GM12878 (cell line): Measurements from ENCODE around the gene PACS1. TPM values are rescaled to one million over a fixed set of nuclear protein-coding genes. Genes with fewer than 3 reads are reported as not detected.

Source experiments
- ATF3 ChIP-seq: IDR thresholded peaks from 2 replicates; pipeline ENCODE4 v1.6.1; 2011; ENCODE audit warnings: low read depth, mild to moderate bottlenecking, low read length, moderate library complexity, borderline replicate concordance; ENCODE audit errors: extremely low read depth
- ATF7 ChIP-seq: fragments of 450-650 bp; IDR thresholded peaks from 2 replicates; pipeline ENCODE4 v1.6.1; 2016; ENCODE audit warnings: low read depth, mild to moderate bottlenecking
- BHLHE40 ChIP-seq, 2 experiments: fragments of 450-650 bp in 1 of 2; IDR thresholded peaks; 2 replicates each; pipeline ENCODE4 v1.6.1; 2011 to 2017; ENCODE audit warnings: low read depth in 2 of 2, borderline replicate concordance in 1 of 2, improper control_type of control experiment in 1 of 2, low read length in 1 of 2, mild to moderate bottlenecking in 1 of 2
- CBX3 ChIP-seq: fragments of 200-600 bp; sonication (generic); IDR thresholded peaks from 2 replicates; pipeline ENCODE4 v1.6.1; 2016; ENCODE audit warnings: low read depth, borderline replicate concordance
- CREM ChIP-seq: IDR thresholded peaks from 2 replicates; pipeline ENCODE4 v1.6.1; 2014; ENCODE audit warnings: antibody characterized with exemption, low read depth
- EED ChIP-seq: sonication (generic); IDR thresholded peaks from 2 replicates; pipeline ENCODE4 v1.6.1; 2016; ENCODE audit warnings: antibody characterized with exemption, low read depth
- ESRRA ChIP-seq: IDR thresholded peaks from 2 replicates; pipeline ENCODE4 v1.6.1; 2012; ENCODE audit warnings: mild to moderate bottlenecking, low read length, improper control_type of control experiment
- MEF2A ChIP-seq: IDR thresholded peaks from 2 replicates; pipeline ENCODE4 v1.6.1; 2011; ENCODE audit warnings: low read depth, mild to moderate bottlenecking, low read length, moderate library complexity; ENCODE audit not compliant: insufficient read depth
- MXI1 ChIP-seq: fragments of 150-350 bp; IDR thresholded peaks from 2 replicates; pipeline ENCODE4 v1.6.1; 2011; ENCODE audit warnings: low read depth, mild to moderate bottlenecking, inconsistent platforms, low read length, improper control_type of control experiment
- NFXL1 ChIP-seq: fragments of 450-650 bp; IDR thresholded peaks from 2 replicates; pipeline ENCODE4 v1.6.1; 2017; ENCODE audit warnings: antibody characterized with exemption, mild to moderate bottlenecking, borderline replicate concordance
- NR2F1 ChIP-seq: fragments of 450-650 bp; conservative IDR thresholded peaks from 2 replicates; pipeline ENCODE4 v1.6.1; 2017; ENCODE audit warnings: mild to moderate bottlenecking
- NRF1 ChIP-seq: conservative IDR thresholded peaks from 2 replicates; pipeline ENCODE4 v1.6.1; 2011; ENCODE audit warnings: mild to moderate bottlenecking, low read depth, low read length, improper control_type of control experiment
- POLR2AphosphoS5 ChIP-seq: IDR thresholded peaks from 2 replicates; pipeline ENCODE4 v1.6.1; 2011; ENCODE audit warnings: mild to moderate bottlenecking, low read length, inconsistent platforms
- RFX5 ChIP-seq: IDR thresholded peaks from 2 replicates; pipeline ENCODE4 v1.6.1; 2011; ENCODE audit warnings: low read depth, low read length, improper control_type of control experiment
- RUNX3 ChIP-seq: IDR thresholded peaks from 2 replicates; pipeline ENCODE4 v1.6.1; 2012; ENCODE audit warnings: low read length, inconsistent platforms
- SPI1 ChIP-seq: IDR thresholded peaks from 2 replicates; pipeline ENCODE4 v1.6.1; 2011; ENCODE audit warnings: low read depth, mild to moderate bottlenecking, low read length, moderate library complexity, borderline replicate concordance; ENCODE audit not compliant: insufficient read depth
- ZNF384 ChIP-seq: IDR thresholded peaks from 2 replicates; pipeline ENCODE4 v1.6.1; 2012; ENCODE audit warnings: low read depth, mild to moderate bottlenecking, low read length, improper control_type of control experiment, borderline replicate concordance
- polyA plus RNA-seq, 11 experiments: library from polyadenylated mRNA; depleted of rRNA in 4 of 11; unstranded in 6 of 11; stranded (reverse) in 5 of 11; fragments of >200 nt; fragmentation: Nextera tagmentation in 4 of 11; fragmentation: Illumina TruSeq in 1 of 11; extraction: Ambion mirVana in 4 of 11; extraction: Trizol in 1 of 11; gene quantifications; 1 replicate in 1 of 11; 2 replicates in 10 of 11; pipeline versions ENCODE4 v1.2.1 to v1.2.3, GENCODE V29; 2011 to 2016; ENCODE audit warnings: inconsistent platforms in 2 of 11, missing spikeins in 2 of 11, low read depth in 1 of 11
- total RNA-seq, 4 experiments: library from RNA; depleted of rRNA in 3 of 4; stranded (reverse); fragments of >200 nt in 3 of 4; fragmentation: Illumina TruSeq in 1 of 4; extraction: Trizol in 1 of 4; gene quantifications; 2 replicates each; pipeline versions ENCODE4 v1.2.1 to v1.2.3, GENCODE V29; 2013 to 2021
- TF ChIP-seq, protein P1 (sequence below): fragments of 450-650 bp; IDR thresholded peaks from 2 replicates; pipeline ENCODE4 v1.6.1; 2016; ENCODE audit warnings: mild to moderate bottlenecking, moderate library complexity, borderline replicate concordance
- TF ChIP-seq, protein P2 (sequence below): fragments of 450-650 bp; IDR thresholded peaks from 2 replicates; pipeline ENCODE4 v1.6.1; 2017; ENCODE audit warnings: antibody characterized with exemption, mild to moderate bottlenecking, moderate library complexity
- TF ChIP-seq, protein P3 (sequence below): IDR thresholded peaks from 2 replicates; pipeline ENCODE4 v1.6.1; 2012; ENCODE audit warnings: low read depth, low read length, improper control_type of control experiment

Gene PACS1
- total and polyA plus RNA-seq, 10 of the 15 experiments (the other 5 are each of a cell fraction or from before 2014, with no cell fraction given) = 1.1 to 74.3 (median 17.9) TPM

GRCh38 chr11:66126064-66126463, 56.0 kb downstream of the PACS1 start (continued):
- TF ChIP-seq, protein P1, sequence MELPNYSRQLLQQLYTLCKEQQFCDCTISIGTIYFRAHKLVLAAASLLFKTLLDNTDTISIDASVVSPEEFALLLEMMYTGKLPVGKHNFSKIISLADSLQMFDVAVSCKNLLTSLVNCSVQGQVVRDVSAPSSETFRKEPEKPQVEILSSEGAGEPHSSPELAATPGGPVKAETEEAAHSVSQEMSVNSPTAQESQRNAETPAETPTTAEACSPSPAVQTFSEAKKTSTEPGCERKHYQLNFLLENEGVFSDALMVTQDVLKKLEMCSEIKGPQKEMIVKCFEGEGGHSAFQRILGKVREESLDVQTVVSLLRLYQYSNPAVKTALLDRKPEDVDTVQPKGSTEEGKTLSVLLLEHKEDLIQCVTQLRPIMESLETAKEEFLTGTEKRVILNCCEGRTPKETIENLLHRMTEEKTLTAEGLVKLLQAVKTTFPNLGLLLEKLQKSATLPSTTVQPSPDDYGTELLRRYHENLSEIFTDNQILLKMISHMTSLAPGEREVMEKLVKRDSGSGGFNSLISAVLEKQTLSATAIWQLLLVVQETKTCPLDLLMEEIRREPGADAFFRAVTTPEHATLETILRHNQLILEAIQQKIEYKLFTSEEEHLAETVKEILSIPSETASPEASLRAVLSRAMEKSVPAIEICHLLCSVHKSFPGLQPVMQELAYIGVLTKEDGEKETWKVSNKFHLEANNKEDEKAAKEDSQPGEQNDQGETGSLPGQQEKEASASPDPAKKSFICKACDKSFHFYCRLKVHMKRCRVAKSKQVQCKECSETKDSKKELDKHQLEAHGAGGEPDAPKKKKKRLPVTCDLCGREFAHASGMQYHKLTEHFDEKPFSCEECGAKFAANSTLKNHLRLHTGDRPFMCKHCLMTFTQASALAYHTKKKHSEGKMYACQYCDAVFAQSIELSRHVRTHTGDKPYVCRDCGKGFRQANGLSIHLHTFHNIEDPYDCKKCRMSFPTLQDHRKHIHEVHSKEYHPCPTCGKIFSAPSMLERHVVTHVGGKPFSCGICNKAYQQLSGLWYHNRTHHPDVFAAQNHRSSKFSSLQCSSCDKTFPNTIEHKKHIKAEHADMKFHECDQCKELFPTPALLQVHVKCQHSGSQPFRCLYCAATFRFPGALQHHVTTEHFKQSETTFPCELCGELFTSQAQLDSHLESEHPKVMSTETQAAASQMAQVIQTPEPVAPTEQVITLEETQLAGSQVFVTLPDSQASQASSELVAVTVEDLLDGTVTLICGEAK = no peak
- TF ChIP-seq NR2F1 (0 out of 2 replicates have a peak, but pooled peaks have one; percentile 5), EED (peak; percentile 56; the same call in 1 of the 2 replicates), NFXL1 (no peak), BHLHE40 (IDR thresholded peaks at IDR 0.05; ENCODE audit: borderline replicate concordance in 1 of 2, low read depth in 2 of 2, low read length in 1 of 2) (peak in 1 of 2 experiments; percentile 48; a peak in 1 of 4 replicates), ATF3 (no peak), ESRRA (no peak), POLR2AphosphoS5 (no peak), SPI1 (peak; percentile 43; the same call in 1 of the 2 replicates), CBX3 (no peak), NRF1 (no peak), MXI1 (peak; percentile 39; the same call in 1 of the 2 replicates), MEF2A (0 out of 2 replicates have a peak, but pooled peaks have one; percentile 7), ATF7 (no peak), RFX5 (no peak), RUNX3 (peak; percentile 62), ZNF384 (0 out of 2 replicates have a peak, but pooled peaks have one; percentile 18), CREM (no peak)
- TF ChIP-seq, protein P2, sequence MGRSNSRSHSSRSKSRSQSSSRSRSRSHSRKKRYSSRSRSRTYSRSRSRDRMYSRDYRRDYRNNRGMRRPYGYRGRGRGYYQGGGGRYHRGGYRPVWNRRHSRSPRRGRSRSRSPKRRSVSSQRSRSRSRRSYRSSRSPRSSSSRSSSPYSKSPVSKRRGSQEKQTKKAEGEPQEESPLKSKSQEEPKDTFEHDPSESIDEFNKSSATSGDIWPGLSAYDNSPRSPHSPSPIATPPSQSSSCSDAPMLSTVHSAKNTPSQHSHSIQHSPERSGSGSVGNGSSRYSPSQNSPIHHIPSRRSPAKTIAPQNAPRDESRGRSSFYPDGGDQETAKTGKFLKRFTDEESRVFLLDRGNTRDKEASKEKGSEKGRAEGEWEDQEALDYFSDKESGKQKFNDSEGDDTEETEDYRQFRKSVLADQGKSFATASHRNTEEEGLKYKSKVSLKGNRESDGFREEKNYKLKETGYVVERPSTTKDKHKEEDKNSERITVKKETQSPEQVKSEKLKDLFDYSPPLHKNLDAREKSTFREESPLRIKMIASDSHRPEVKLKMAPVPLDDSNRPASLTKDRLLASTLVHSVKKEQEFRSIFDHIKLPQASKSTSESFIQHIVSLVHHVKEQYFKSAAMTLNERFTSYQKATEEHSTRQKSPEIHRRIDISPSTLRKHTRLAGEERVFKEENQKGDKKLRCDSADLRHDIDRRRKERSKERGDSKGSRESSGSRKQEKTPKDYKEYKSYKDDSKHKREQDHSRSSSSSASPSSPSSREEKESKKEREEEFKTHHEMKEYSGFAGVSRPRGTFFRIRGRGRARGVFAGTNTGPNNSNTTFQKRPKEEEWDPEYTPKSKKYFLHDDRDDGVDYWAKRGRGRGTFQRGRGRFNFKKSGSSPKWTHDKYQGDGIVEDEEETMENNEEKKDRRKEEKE = no peak
- TF ChIP-seq, protein P3, sequence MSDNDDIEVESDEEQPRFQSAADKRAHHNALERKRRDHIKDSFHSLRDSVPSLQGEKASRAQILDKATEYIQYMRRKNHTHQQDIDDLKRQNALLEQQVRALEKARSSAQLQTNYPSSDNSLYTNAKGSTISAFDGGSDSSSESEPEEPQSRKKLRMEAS = no peak
